ENCODE results near the gene CDK7.

DNA sequence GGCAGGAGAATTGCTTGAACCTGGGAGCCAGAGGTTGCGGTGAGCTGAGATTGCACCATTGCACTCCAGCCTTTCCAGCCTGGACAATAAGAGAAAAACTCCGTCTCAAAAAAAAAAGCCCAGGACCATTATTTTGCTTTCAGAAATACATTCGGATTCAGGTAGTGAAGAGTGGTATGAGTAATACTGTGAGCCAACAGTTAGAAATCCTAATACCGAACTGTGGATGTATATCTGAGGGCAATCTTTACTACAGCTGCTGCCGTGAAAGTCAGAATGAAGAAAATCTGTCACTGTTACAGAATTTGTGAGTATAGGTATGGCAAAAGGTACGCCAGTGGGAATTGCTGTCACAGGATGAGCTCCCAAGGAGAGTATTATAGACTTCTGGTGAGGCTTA is 3.4 kb upstream of the CDK7 start:
- TF ChIP-seq, protein P1, sequence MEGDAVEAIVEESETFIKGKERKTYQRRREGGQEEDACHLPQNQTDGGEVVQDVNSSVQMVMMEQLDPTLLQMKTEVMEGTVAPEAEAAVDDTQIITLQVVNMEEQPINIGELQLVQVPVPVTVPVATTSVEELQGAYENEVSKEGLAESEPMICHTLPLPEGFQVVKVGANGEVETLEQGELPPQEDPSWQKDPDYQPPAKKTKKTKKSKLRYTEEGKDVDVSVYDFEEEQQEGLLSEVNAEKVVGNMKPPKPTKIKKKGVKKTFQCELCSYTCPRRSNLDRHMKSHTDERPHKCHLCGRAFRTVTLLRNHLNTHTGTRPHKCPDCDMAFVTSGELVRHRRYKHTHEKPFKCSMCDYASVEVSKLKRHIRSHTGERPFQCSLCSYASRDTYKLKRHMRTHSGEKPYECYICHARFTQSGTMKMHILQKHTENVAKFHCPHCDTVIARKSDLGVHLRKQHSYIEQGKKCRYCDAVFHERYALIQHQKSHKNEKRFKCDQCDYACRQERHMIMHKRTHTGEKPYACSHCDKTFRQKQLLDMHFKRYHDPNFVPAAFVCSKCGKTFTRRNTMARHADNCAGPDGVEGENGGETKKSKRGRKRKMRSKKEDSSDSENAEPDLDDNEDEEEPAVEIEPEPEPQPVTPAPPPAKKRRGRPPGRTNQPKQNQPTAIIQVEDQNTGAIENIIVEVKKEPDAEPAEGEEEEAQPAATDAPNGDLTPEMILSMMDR (IDR thresholded peaks at IDR 0.05) = no peak
- TF ChIP-seq POLR2A (IDR thresholded peaks at IDR 0.05) = no peak
